Activated B cell treated with CpG ODN at 0.5 μM for 24 hours (primary cell): ENCODE data around the gene AMOT. TPM values are rescaled to one million over a fixed set of nuclear protein-coding genes. Genes with fewer than 3 reads are reported as not detected.
A peak's percentile ranks its signal among the peaks of the same experiment; 100 is the strongest.

Source experiments
- ATAC-seq: fragments of 200-7000 bp; cut with Tn5 transposase; one replicate; pipeline ENCODE4 v1.10.0; 2021; ENCODE audit warnings: low read depth, mild to moderate bottlenecking, moderate library complexity
- CTCF ChIA-PET: fragments of 350-600 bp; sonication (Branson Sonifier 250); formaldehyde crosslinking; loops from one replicate; lab custom pipeline; 2021; ENCODE audit warnings: antibody characterized with exemption; lab: Charles Lee
- POLR2A ChIA-PET: fragments of 350-600 bp; sonication (Branson Sonifier 250); formaldehyde crosslinking; loops from one replicate; lab custom pipeline; 2021; ENCODE audit warnings: antibody characterized with exemption; lab: Charles Lee
- DNase-seq: peaks from one replicate; pipeline ENCODE4 v3.0.0; 2022
- H3K27ac Mint-ChIP-seq: one replicate; pipeline ENCODE4 v1.8.0; 2020; ENCODE audit warnings: mixed read lengths
- H3K27me3 Mint-ChIP-seq: one replicate; pipeline ENCODE4 v1.8.0; 2021; ENCODE audit warnings: mixed read lengths
- H3K36me3 Mint-ChIP-seq: one replicate; pipeline ENCODE4 v1.8.0; 2021; ENCODE audit warnings: low read depth, mixed read lengths
- H3K4me1 Mint-ChIP-seq: one replicate; pipeline ENCODE4 v1.8.0; 2021; ENCODE audit warnings: mixed read lengths
- H3K4me3 Mint-ChIP-seq: one replicate; pipeline ENCODE4 v1.8.0; 2020; ENCODE audit warnings: mild to moderate bottlenecking, mixed read lengths
- H3K9me3 Mint-ChIP-seq: one replicate; pipeline ENCODE4 v1.8.0; 2020; ENCODE audit warnings: mixed read lengths
- CTCF ChIP-seq: fragments of 200-600 bp; IDR thresholded peaks from one replicate; pipeline ENCODE4 v1.8.0; 2022; ENCODE audit warnings: antibody characterized with exemption, mild to moderate bottlenecking
- intact Hi-C: fragments of 100-400 bp; cut with micrococcal nuclease; formaldehyde crosslinking; loops from one replicate; pipeline ENCODE4 v1.15.1; 2024
- total RNA-seq: library from RNA; stranded (reverse); gene quantifications from 2 replicates; pipeline ENCODE4 v1.2.3, GENCODE V29; 2022

The AMOT gene
- total RNA-seq, 1 donor from 2014 or later = 2.1 TPM

GRCh38 chrX:112735147-112735546 is 105.5 kb downstream of the AMOT start:
- H3K4me3 Mint-ChIP-seq = no peak overlapping the region
- intact Hi-C loops = no loop called here
- H3K9me3 Mint-ChIP-seq = no peaks in the 10 kb centered on the region
- no peaks in the 10 kb centered on the region for H3K27me3 Mint-ChIP-seq
- no peak for ATAC-seq
- TF ChIP-seq CTCF = no peak
- no peaks in the 10 kb centered on the region for H3K36me3 Mint-ChIP-seq
- no peak for DNase-seq
- CTCF ChIA-PET = no interaction called here
- H3K27ac Mint-ChIP-seq = no peak overlapping the region
- POLR2A ChIA-PET = no interaction called here
- peaks cover 13% of the 10 kb centered on the region for H3K4me1 Mint-ChIP-seq

DNA sequence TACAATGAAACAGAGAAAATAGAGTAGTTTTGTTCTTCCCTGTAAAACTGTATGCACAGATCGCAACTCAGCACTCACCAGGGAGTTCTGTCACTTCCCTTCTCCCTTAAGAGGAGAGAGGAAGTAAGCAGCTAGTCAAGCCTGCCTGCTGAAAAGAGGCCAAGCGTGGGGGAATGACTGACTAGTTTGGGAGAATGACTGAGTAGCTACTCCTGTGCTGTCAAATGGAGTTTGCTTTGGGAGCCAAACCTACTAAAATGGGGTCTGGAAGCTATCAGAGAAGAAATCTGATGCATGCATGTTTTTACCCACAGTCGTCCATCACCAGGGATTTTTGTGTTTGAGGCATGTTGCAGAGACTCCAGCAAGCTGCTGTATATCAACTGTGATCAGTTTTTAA is 106.3 kb downstream of the AMOT start:
- Mint-ChIP-seq H3K27ac (no peak overlapping the region), H3K9me3 (no peaks in the 10 kb centered on the region), H3K4me1 (peaks cover 13% of the 10 kb centered on the region), H3K4me3 (peak overlapping the region; percentile 50), H3K36me3 (no peaks in the 10 kb centered on the region), H3K27me3 (no peaks in the 10 kb centered on the region)
- no peak for ATAC-seq
- CTCF ChIA-PET = no interaction called here
- intact Hi-C loops = no loop called here
- DNase-seq = no peak
- TF ChIP-seq CTCF = no peak
- POLR2A ChIA-PET = no interaction called here

DNA sequence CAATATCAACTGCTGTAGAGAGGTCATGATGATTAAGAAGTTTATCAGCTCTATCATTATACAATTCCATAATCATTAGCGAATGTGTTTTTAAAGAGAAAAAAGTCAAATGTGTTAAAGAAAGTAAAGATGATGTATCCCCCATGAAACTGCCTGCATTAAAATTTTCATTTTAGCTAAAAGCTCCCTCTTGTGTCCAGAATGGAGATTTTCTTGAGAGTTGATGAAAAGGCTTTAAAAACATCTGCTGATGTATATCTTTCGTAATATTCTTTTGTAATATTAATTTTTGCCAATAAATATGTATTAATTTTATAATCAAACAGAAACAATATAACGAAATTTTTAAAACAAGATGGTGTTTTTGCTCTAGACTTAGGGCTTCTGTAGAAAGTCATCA is 108.8 kb downstream of the AMOT start:
- Mint-ChIP-seq H3K4me1 (peaks cover 13% of the 10 kb centered on the region), H3K27ac (no peak overlapping the region), H3K27me3 (no peaks in the 10 kb centered on the region), H3K36me3 (no peaks in the 10 kb centered on the region), H3K4me3 (no peak overlapping the region), H3K9me3 (no peaks in the 10 kb centered on the region)
- intact Hi-C loops = no loop called here
- ChIA-PET POLR2A (no interaction called here), CTCF (no interaction called here)
- no peak for TF ChIP-seq CTCF
- DNase-seq = no peak
- no peak for ATAC-seq

Other genes starting within 250 kb of the AMOT start
- not detected in 2 replicates for gene LHFPL1, start 160.9 kb downstream of the AMOT start, total RNA-seq